H54 (cell line): Measurements from ENCODE around the gene FBLN1.
"Not testable (repeated sequence)": the region's sequence is repeated elsewhere in the genome, so short reads cannot be mapped to it uniquely, and the experiment has no call there.

ENCODE experiments used
- DNase-seq: peaks from one replicate; pipeline ENCODE4 v3.0.0; 2011; ENCODE audit warnings: low spot score, mixed read lengths; ENCODE audit not compliant: insufficient read length
- FAIRE-seq: peaks from 3 replicates; lab custom pipeline; 2011; peaks lifted over from hg19 to GRCh38; lab: Jason Lieb, UNC
- POLR2A ChIP-seq: IDR thresholded peaks from 2 replicates; pipeline ENCODE4 v1.6.1; 2011; ENCODE audit warnings: low read depth, mild to moderate bottlenecking, low read length

Gene FBLN1

DNA sequence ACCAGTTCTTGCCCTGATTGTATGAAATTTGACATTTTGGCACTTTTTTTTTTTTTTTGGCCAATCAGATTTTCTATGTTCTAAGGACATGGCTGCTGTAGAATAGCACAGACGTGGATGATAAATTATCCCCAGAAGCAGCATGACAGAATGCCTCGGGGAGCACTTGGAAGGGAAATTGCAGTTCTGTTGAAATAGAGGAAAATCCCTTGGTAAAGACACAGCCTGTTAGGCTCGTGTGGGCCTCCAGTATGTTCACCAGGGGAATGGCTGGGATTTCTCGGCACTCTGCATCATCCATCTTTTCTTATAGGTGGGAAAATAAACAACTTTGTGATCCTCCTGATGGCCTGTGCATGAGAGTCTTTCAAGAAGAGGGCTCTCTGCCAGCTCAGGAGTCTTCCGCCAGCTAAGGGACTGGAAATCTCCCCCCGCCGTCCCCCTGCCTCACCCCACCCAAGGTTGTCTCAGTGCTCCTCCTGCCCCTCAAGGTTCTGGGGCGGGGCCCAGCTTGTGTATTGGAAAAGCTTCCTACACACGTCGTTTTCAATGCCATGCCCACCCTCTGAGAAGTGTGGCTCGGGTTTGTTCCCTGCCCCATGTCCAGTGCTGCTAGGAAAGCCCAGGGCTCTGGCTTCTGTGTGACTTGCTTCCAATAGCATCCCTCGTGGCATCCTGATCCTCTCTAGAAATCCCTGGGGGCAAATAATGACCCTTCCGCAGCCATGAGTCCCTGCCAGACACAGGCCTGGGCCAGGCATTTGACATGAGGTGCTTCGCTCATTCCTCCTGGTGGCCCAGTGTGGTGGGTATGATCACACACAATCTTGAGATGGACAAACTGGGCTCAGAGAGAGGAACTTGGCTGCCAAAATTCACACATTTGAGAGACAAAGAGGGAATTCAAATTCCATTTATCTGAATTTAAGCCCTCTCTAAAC lies 98.4 kb downstream of the FBLN1 start:
- no peak for DNase-seq
- FAIRE-seq, result no peak
- TF ChIP-seq POLR2A, result no peak

DNA sequence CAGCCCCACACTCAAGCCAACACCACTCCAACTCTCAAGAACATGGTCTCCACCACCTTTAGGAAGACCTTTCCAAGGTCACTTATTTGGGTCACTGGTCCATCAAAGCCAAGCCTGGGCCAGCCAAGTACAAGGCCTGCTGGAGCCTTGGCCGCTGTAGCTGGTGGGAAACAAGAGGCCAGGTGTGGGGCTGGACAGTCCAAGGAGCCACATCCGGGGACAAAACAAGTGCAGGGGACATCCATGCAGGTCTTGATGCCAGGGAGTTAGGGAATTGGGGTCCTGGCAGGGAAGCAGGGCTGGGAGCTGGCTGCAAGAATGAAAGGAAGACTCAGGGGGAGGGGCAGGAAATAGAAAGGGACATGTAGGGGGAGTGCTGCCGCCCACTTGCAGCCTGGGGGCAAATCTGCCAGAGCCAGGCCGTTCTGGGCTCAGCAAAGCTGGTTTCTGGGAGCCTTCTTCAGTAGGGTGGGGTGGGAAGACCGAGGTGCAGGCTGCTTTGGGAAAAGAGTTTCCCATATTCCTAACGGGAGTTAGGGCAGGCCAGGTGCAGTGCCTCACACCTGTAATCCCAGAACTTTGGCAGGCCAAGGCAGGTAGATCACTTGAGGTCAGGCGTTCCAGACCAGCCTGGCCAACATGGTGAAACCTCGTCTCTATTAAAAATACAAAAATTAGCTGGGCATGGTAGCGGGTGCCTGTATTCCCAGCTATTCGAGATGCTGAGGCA lies 99.5 kb downstream of the FBLN1 start:
- FAIRE-seq, result no peak

DNA sequence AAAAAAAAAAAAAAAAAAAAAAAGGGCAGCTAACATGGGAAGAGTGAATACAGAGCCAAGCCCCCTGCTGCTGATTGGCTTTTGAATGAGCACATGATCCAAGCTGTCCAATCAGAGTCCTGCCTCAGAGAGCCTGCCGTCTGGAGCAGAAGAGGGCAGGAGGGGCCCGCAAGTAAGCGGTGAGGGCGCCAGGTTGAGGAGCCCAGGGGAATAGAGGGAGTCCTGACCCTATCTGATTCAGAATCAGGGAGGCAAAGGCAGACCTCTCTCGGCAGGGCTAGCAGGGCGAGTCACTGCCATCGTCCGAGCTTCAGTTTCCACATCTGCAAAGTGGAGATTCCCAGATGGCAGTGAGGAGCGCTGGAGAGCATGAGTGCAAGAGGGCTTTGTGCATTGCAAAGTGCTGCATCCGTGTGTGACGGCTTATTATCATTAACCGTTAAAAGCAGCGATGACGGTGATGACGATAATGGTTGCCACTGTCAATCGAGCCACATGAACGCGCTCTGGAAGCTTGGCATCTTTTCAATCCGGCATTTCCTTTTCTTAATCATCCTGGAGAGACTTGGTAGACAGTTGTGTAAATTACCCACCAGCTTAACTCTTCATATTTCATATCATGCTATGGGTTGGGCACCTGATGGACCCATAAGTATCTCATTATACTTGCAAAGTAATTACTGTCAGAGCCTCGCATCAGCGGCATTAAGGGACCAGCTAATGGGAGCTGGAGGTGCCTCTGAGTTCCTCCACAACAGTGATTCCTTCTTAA lies 100.3 kb downstream of the FBLN1 start:
- no peak for TF ChIP-seq POLR2A

More for the DNA sequence above, 99.5 kb downstream of the FBLN1 start:
- no peak for DNase-seq
- TF ChIP-seq POLR2A, result no peak

DNA sequence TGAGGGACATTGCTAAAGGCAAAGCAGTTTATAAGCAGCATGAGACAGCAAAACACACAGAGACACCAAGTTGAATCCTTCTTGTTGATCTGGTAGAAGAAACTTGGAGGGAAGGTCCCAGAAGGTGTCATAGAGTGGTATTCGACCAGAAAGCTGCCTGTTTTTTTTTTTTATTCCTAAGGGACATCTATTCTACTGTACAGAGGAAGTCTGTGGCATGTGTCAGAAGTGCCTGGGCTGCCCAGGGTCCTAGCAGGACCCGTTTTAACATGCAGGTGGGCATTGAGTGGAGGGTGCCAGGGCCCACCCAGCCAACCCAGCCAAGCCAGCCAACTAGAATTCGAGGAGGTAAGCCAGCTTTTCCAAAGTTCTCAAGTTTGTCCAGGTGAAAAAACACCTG lies 100.9 kb downstream of the FBLN1 start:
- no peak for FAIRE-seq
- no peak for TF ChIP-seq POLR2A
- DNase-seq, result no peak

More for the DNA sequence above, 100.3 kb downstream of the FBLN1 start:
- DNase-seq (no peak), FAIRE-seq (no peak)

DNA sequence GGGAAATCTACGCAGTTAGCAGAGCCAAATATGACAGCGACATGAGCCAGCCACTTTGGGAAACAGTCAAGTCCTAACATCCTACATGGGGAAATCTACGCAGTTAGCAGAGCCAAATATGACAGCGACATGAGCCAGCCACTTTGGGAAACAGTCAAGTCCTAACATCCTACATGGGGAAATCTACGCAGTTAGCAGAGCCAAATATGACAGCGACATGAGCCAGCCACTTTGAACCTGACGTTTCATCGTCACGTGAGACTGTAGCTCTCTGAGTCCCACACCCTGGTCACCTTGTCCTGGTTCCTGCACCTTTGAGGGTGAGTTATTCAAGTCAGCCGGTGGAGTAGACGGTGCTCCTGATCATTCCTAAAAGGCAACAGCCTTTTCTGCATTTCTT lies 105.4 kb downstream of the FBLN1 start:
- FAIRE-seq, DNase-seq: not testable (repeated sequence)

DNA sequence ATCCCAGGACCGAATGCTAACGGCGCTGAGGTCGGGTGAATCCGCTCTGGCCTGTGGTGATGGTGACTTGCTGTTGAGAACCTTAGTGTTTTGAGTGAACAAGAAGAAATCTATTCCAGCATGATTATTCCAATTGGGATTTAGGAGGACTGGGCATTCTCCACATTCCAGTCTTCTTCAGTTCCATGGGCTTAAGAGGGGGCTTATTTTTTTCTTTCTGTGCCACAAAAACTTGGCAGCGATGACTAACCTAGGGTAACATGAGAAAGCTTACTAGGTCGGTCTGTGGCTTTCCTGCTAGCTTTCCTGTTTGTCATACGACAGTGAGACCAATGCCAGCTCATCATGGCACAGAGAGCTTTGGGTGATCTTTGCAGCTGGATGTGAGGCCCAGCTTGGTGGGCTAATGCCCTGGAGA lies 106.1 kb downstream of the FBLN1 start:
- no peak for TF ChIP-seq POLR2A
- FAIRE-seq (peak; percentile 43), DNase-seq (peak; percentile 52)

DNA sequence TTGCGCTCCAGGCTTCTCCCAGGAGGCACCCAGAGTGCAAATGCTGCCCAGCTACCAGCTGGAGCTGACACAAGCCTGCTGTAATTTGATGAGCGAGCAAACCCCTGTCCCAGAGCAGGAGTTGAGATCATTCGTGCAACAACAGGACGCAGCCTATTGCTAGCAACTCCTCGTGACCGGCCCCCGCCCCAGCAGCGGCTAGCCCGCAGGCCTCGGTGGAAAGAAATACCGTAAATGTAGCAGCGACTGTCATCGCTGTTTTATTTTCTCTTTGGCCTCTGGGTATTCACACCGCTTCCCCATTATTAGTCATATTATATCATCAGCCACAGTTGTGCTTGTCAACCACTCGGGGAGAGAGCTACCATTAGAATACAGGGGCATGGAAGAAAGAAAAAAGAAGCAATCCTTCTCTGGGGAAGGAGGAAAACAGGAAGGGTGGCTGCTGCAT lies 109.8 kb downstream of the FBLN1 start:
- no peak for TF ChIP-seq POLR2A
- DNase-seq (peak; percentile 53), FAIRE-seq (peak; percentile 38)

DNA sequence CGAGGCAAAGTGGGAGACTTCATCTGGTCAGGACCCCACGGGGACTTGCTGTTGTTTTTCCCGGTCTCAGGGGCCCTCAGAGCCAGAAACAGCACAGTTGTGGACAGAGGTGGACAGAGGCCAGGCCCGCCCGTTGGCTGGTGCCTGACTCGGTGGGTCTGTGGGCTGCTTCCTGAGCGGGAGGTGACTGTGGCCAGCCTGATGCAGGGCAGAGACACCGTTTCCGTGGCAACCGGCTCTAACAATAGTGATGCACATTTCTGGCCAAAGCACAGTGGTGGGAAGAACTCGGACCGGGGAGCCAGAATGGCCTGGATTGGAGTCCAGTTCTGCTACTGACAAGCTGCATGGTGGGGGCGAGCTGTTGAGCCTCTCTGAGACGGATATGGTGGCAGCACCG lies 110.3 kb downstream of the FBLN1 start:
- no peak for DNase-seq
- no peak for TF ChIP-seq POLR2A
- no peak for FAIRE-seq

DNA sequence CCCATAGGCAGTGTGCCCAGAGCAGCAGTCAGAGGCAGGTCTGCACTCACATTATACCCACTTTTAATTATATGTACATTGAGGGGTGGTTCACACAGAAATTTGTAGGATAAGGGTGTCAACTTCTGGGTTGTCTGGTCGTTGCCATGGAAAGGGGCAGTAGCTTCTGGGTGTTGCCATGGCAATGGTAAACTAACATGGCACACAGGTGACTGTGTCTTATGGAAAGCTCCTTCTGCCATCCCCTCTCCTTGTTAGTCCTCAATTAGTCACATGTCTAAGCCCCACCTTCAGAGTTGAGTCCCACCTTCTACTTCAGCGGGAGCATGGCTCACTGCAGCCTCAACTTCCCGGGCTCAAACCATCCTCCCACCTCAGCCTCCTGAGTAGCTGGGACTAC lies 112.7 kb downstream of the FBLN1 start:
- no peak for TF ChIP-seq POLR2A
- DNase-seq, result no peak
- no peak for FAIRE-seq

DNA sequence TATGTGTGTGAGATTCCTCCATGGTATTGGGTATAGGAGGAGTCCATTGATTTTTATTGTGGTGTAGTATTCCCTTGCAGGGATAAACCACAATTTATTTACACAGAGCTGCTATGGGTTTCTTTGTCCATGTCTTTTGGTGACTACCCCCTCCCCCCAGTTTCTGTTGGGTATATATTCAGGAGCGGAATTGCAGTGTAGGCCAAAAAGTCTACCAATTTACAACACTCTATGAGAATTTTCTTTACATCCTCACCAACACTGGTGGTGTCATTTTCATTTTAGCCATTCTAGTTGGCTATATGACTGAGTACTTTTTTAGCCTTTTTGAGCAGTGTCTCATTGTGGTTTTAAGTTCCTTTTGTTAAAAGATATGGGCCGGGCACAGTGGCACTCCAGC lies 113.7 kb downstream of the FBLN1 start:
- no peak for FAIRE-seq
- TF ChIP-seq POLR2A, result no peak
- no peak for DNase-seq

DNA sequence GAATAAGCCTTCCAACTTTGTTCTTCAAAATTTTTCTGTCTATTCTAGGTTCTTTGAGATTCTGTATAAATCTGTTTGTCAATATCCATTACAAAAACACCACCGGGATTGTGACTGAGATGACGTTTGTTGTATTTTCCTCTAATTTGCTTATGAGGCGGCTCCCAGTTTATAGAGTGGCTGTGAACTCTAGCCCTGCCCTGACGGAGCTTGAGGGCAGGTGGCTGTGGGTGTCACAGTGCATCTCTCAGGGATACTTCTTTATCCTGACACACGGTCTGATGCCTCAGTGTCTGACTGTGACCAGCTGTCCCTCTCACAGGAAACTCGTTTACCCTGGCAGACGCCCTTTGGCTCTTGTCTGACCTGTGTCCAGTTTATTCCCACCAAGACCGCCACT lies 115.3 kb downstream of the FBLN1 start:
- FAIRE-seq (no peak), DNase-seq (no peak)
- no peak for TF ChIP-seq POLR2A

DNA sequence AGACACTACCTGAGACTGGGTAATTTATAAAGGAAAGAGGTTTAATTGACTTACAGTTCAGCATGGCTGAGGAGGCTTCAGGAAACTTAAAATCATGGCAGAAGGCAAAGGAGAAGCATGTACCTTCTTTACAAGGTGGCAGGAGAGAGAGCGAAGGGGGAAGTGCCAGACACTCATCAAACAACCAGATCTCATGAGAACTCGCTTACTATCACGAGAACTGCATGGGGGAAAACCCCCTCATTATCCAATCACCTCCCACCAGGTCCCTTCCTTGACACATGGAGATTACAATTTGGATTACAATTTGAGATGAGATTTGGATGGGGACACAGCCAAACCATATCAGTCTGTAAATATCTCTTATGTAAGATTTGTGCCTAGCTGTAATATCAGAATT lies 118.0 kb downstream of the FBLN1 start:
- DNase-seq (no peak), FAIRE-seq (no peak)
- no peak for TF ChIP-seq POLR2A

DNA sequence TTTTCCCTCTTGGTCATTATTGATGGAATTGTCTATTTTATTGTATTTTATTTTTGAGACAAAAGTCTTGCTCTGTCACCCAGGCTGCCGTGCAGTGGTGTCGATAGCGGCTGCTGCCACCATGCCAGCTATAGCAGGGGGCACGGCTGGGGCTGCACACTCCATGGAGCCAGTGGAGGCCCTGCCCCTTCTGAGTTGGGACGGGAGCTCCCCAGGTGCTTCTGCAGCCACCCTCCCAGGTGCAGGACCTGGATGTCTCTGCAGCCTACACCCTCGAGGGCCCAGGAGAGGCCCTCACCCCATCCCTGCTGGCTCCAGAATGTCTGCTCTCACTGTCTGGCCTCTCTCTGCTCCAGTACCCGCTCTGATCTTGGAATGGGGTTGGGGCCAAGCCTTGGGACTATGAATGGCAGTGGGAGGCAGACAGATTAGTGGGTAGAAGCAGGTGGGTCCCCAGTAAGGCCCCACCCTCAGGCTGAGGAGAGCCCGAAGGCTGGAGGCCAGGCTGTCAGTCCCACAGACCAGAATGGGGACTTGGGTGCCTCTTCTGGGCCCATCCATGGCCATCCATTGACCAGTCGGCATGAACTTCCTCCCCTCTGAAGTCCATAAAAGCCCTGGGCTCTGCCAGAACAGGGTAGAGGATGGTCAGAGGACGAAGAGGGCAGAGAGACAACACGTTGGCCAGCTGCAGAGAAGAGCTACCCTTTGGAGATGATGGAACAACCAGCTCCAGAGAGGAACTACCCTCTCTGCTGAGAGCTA lies 119.3 kb downstream of the FBLN1 start:
- no peak for TF ChIP-seq POLR2A
- FAIRE-seq (no peak), DNase-seq (no peak)

DNA sequence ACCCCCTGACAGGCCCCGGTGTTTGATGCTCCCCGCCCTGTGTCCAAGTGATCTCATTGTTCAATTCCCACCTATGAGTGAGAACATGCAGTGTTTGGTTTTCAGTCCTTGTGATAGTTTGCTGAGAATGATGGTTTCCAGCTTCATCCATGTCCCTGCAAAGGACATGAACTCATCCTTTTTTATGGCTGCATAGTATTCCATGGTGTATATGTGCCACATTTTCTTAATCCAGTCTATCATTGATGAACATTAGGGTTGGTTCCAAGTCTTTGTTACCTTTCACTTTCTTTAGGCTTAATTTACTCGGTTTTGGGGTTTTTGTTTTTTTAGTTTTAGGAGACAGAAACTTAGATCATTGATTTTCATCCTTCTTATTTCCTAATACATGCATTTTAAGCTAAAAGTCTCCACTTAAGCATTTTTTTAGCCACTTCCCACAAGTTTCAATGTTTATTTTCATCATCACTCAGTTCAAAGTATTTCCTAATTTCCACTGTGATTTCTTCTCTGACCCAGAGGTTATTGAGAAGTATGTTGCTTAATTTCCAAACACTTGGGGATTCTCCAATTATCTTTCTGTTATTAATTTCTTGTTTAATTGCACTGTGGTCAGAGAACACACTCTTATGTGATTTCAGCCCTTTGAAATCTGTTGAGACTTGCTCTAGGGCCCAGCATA lies 120.9 kb downstream of the FBLN1 start:
- DNase-seq, FAIRE-seq: not testable (repeated sequence)
